GM12892 (cell line): ENCODE data around the gene IGSF5.

ENCODE experiments used
- DNase-seq: peaks from one replicate; pipeline ENCODE4 v3.0.0; 2011; ENCODE audit not compliant: insufficient read length
- FAIRE-seq: peaks from 2 replicates; lab custom pipeline; 2011; peaks lifted over from hg19 to GRCh38; lab: Jason Lieb, UNC
- POLR2A ChIP-seq: IDR thresholded peaks from 2 replicates; pipeline ENCODE4 v1.6.1; 2011; ENCODE audit warnings: low read depth, low read length, control low read depth
- POLR2AphosphoS5 ChIP-seq: IDR thresholded peaks from 2 replicates; pipeline ENCODE4 v1.6.1; 2011; ENCODE audit warnings: low read depth, low read length, control low read depth
- TAF1 ChIP-seq: IDR thresholded peaks from 2 replicates; pipeline ENCODE4 v1.6.1; 2011; ENCODE audit warnings: low read depth, mild to moderate bottlenecking, control low read depth, low read length, borderline replicate concordance

IGSF5 gene

GRCh38 chr21:39842741-39843459 is 97.9 kb downstream of the IGSF5 start:
- FAIRE-seq (no peak), DNase-seq (no peak)
- no peak for TF ChIP-seq POLR2A
- no peak for TF ChIP-seq POLR2AphosphoS5
- no peak for TF ChIP-seq TAF1

- TF ChIP-seq POLR2A: no peak
- FAIRE-seq (no peak), DNase-seq (no peak)
These were observed 98.5 kb downstream of the IGSF5 start for GRCh38 chr21:39843483-39843882.

GRCh38 chr21:39843916-39844315 is 98.9 kb downstream of the IGSF5 start:
- TF ChIP-seq TAF1 (no peak), POLR2A (no peak), POLR2AphosphoS5 (no peak)
- no peak for FAIRE-seq

GRCh38 chr21:39845571-39846130 is 100.7 kb downstream of the IGSF5 start:
- no peak for DNase-seq
- TF ChIP-seq POLR2AphosphoS5: no peak
- no peak for TF ChIP-seq POLR2A
- TF ChIP-seq TAF1: no peak
- FAIRE-seq: no peak

More at GRCh38 chr21:39843916-39844315, 98.9 kb downstream of the IGSF5 start:
- no peak for DNase-seq

- DNase-seq (no peak), FAIRE-seq (no peak)
- no peak for TF ChIP-seq TAF1
- no peak for TF ChIP-seq POLR2AphosphoS5
- TF ChIP-seq POLR2A: no peak
These were observed 102.9 kb downstream of the IGSF5 start for GRCh38 chr21:39847877-39848276.

GRCh38 chr21:39849014-39849655 is 104.2 kb downstream of the IGSF5 start:
- DNase-seq (no peak), FAIRE-seq (no peak)
- TF ChIP-seq POLR2A (no peak), POLR2AphosphoS5 (no peak), TAF1 (no peak)

- no peak for DNase-seq
- FAIRE-seq: no peak
- no peak for TF ChIP-seq POLR2A
- TF ChIP-seq TAF1: no peak
- TF ChIP-seq POLR2AphosphoS5: no peak
These were observed 105.3 kb downstream of the IGSF5 start for GRCh38 chr21:39850333-39850732.

- FAIRE-seq (no peak), DNase-seq (no peak)
- TF ChIP-seq POLR2A (no peak), TAF1 (no peak), POLR2AphosphoS5 (no peak)
These were observed 106.1 kb downstream of the IGSF5 start for GRCh38 chr21:39851002-39851618.
